OCI-LY1 (cell line): ENCODE results near the gene TIMM17B.
"Not testable (repeated sequence)": the region's sequence is repeated elsewhere in the genome, so short reads cannot be mapped to it uniquely, and the experiment has no call there.

Source experiments
- CTCF ChIP-seq: fragments of 200-600 bp; sonication (generic), shearing (Covaris generic); IDR thresholded peaks from 2 replicates; pipeline ENCODE4 v1.5.1; 2017; ENCODE audit warnings: mild to moderate bottlenecking, antibody characterized with exemption, low read length, moderate library complexity, mixed read lengths
- EZH2 ChIP-seq: fragments of 200-600 bp; sonication (generic), shearing (Covaris generic); IDR thresholded peaks from 2 replicates; pipeline ENCODE4 v1.8.0; 2017; ENCODE audit warnings: borderline replicate concordance, mixed run types, mild to moderate bottlenecking, antibody characterized with exemption, low read length, moderate library complexity, mixed read lengths

DNA sequence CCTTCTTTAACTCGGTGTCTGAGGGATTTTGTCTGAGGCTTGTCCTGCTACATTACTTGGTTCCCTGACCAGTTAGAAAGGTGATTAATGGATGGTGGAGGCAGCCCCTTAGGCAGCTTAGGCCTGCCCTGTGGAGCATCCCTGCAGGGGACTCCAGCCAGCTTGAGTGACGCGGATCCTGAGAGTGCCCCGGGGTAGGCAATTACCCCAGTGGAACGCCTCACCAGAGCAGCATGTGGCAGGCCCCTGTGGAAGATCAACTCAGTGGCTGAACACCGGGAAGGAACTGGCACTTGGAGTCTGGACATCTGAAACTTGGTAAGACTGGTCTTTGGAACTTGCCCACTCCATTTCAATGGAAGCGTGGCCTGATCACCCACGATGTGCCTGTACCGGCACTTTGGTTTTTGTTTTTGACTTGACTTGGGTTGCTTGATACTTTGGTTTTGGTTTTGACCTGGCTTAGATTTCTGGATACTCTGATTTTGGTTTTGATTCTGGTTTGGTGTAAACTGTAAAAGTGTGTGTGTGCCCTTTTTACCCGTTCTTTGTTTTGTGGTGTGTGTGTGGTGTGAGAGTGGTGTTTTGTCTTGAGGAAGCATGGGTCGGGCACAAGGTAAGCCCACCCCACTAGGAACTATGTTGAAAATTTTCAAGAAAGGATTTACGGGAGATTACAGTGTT, 43.3 kb downstream of the TIMM17B start:
- TF ChIP-seq CTCF, EZH2: not testable (repeated sequence)
